Parathyroid adenoma (tissue), 2 donors: ENCODE results near the gene SLC7A8.

Experiments
- H2AFZ ChIP-seq: fragments of 300-600 bp; sonication (generic); one replicate; pipeline ENCODE4 v1.7.0; 2017; ENCODE audit warnings: antibody characterized with exemption, mild to moderate bottlenecking
- H3K27ac ChIP-seq: fragments of 300-600 bp; sonication (generic); one replicate; pipeline ENCODE4 v1.7.0; 2017
- H3K27me3 ChIP-seq: fragments of 300-600 bp; sonication (generic); one replicate; pipeline ENCODE4 v1.7.0; 2017; ENCODE audit warnings: low read length; ENCODE audit not compliant: control insufficient read depth, insufficient read depth
- H3K36me3 ChIP-seq: fragments of 300-600 bp; sonication (generic); one replicate; pipeline ENCODE4 v1.7.0; 2017; ENCODE audit warnings: low read length; ENCODE audit not compliant: control insufficient read depth, insufficient read depth
- H3K4me1 ChIP-seq: fragments of 300-600 bp; sonication (generic); one replicate; pipeline ENCODE4 v1.7.0; 2017; ENCODE audit warnings: control low read depth
- H3K4me2 ChIP-seq: fragments of 300-600 bp; sonication (generic); one replicate; pipeline ENCODE4 v1.7.0; 2017; ENCODE audit warnings: low read length
- H3K4me3 ChIP-seq: fragments of 300-600 bp; sonication (generic); one replicate; pipeline ENCODE4 v1.7.0; 2017; ENCODE audit warnings: low read depth, low read length
- H3K79me2 ChIP-seq: fragments of 300-600 bp; sonication (generic); one replicate; pipeline ENCODE4 v1.7.0; 2017; ENCODE audit warnings: control low read depth
- H3K9ac ChIP-seq: fragments of 300-600 bp; sonication (generic); one replicate; pipeline ENCODE4 v1.7.0; 2017; ENCODE audit warnings: mild to moderate bottlenecking
- H3K9me3 ChIP-seq: fragments of 300-600 bp; sonication (generic); one replicate; pipeline ENCODE4 v1.7.0; 2017; ENCODE audit warnings: low read length; ENCODE audit not compliant: control insufficient read depth
- CTCF ChIP-seq: fragments of 300-600 bp; sonication (generic); IDR thresholded peaks from one replicate; pipeline ENCODE4 v1.7.0; 2017; ENCODE audit warnings: antibody characterized with exemption, mild to moderate bottlenecking
- donor health status: primary hyperparathyroidism.

Gene SLC7A8

GRCh38 chr14:23115918-23116317, 67.5 kb downstream of the SLC7A8 start:
- Histone ChIP-seq H3K4me3 (no peak overlapping the region), H3K4me2 (no peak overlapping the region), H3K9me3 (no peaks in the 10 kb centered on the region), H3K9ac (no peak overlapping the region), H3K36me3 (no peaks in the 10 kb centered on the region), H3K4me1 (peaks cover 12% of the 10 kb centered on the region), H3K27ac (no peak overlapping the region), H3K79me2 (no peaks in the 10 kb centered on the region), H3K27me3 (no peaks in the 10 kb centered on the region), H2AFZ (no peak overlapping the region)
- no peak for TF ChIP-seq CTCF

GRCh38 chr14:23115039-23115731, 68.3 kb downstream of the SLC7A8 start:
- Histone ChIP-seq H3K27ac (no peak overlapping the region), H3K27me3 (no peaks in the 10 kb centered on the region), H2AFZ (no peak overlapping the region), H3K9me3 (no peaks in the 10 kb centered on the region), H3K4me1 (peaks cover 8% of the 10 kb centered on the region), H3K9ac (no peak overlapping the region), H3K4me2 (no peak overlapping the region), H3K79me2 (no peaks in the 10 kb centered on the region), H3K36me3 (no peaks in the 10 kb centered on the region), H3K4me3 (no peak overlapping the region)
- no peak for TF ChIP-seq CTCF

GRCh38 chr14:23114669-23115038, 68.8 kb downstream of the SLC7A8 start:
- no peak overlapping the region for H3K9ac ChIP-seq

GRCh38 chr14:23114120-23114458, 69.4 kb downstream of the SLC7A8 start:
- TF ChIP-seq CTCF: no peak
- Histone ChIP-seq H3K4me2 (no peak overlapping the region), H3K79me2 (no peaks in the 10 kb centered on the region), H3K9me3 (no peaks in the 10 kb centered on the region), H3K4me3 (no peak overlapping the region), H3K27me3 (no peaks in the 10 kb centered on the region), H3K36me3 (no peaks in the 10 kb centered on the region), H3K4me1 (peaks cover 8% of the 10 kb centered on the region), H3K27ac (no peak overlapping the region), H3K9ac (no peak overlapping the region), H2AFZ (peak overlapping the region; percentile 75)

More at GRCh38 chr14:23114669-23115038, 68.8 kb downstream of the SLC7A8 start:
- Histone ChIP-seq H3K4me1 (peaks cover 8% of the 10 kb centered on the region), H3K4me2 (no peak overlapping the region), H2AFZ (no peak overlapping the region), H3K27me3 (no peaks in the 10 kb centered on the region), H3K4me3 (no peak overlapping the region), H3K36me3 (no peaks in the 10 kb centered on the region), H3K27ac (no peak overlapping the region), H3K9me3 (no peaks in the 10 kb centered on the region), H3K79me2 (no peaks in the 10 kb centered on the region)
- TF ChIP-seq CTCF: no peak

GRCh38 chr14:23113431-23114119, 69.9 kb downstream of the SLC7A8 start:
- Histone ChIP-seq H3K27me3 (no peaks in the 10 kb centered on the region), H3K36me3 (no peaks in the 10 kb centered on the region), H2AFZ (peak overlapping the region; percentile 75), H3K4me2 (peak overlapping the region; percentile 22), H3K9ac (no peak overlapping the region), H3K4me1 (peaks cover 8% of the 10 kb centered on the region), H3K4me3 (no peak overlapping the region), H3K9me3 (no peaks in the 10 kb centered on the region), H3K79me2 (no peaks in the 10 kb centered on the region), H3K27ac (no peak overlapping the region)
- no peak for TF ChIP-seq CTCF
